Prostate gland (tissue), 2 donors: Measurements from ENCODE around the gene FAM162A. TPM values are rescaled to one million over a fixed set of nuclear protein-coding genes. Genes with fewer than 3 reads are reported as not detected.

ENCODE experiments used
- DNase-seq: peaks from one replicate; pipeline ENCODE4 v3.0.0-alpha.2; 2019; ENCODE audit warnings: low spot score
- H3K27ac ChIP-seq, 2 donors: fragments of 200-600 bp; sonication (generic); 2 replicates each; pipeline ENCODE4 v1.5.1; 2017 to 2019
- H3K27me3 ChIP-seq: fragments of 200-600 bp; sonication (generic); replicated peaks from 2 replicates; pipeline ENCODE4 v1.5.1; 2019; ENCODE audit not compliant: insufficient read depth
- H3K36me3 ChIP-seq, 2 donors: fragments of 200-600 bp; sonication (generic); 1 replicate in 1 of 2; 2 replicates in 1 of 2; pipeline versions ENCODE4 v1.5.1 to v1.8.1; 2017 to 2019
- H3K4me1 ChIP-seq: fragments of 200-600 bp; sonication (generic); replicated peaks from 2 replicates; pipeline ENCODE4 v1.5.1; 2019
- H3K4me3 ChIP-seq, 2 donors: fragments of 200-600 bp; sonication (generic); 2 replicates each; pipeline ENCODE4 v1.5.1; 2017 to 2019
- H3K9me3 ChIP-seq: fragments of 200-600 bp; sonication (generic); 2 replicates; pipeline ENCODE4 v1.5.1; 2017
- CTCF ChIP-seq, 4 experiments: fragments of 200-600 bp in 2 of 4; fragments of 450-650 bp in 2 of 4; sonication (generic) in 2 of 4; IDR thresholded peaks; 1 replicate in 3 of 4; 2 replicates in 1 of 4; pipeline ENCODE4 v1.5.1; 2016 to 2019; ENCODE audit warnings: antibody characterized with exemption in 4 of 4, mild to moderate bottlenecking in 2 of 4, moderate library complexity in 2 of 4
- POLR2A ChIP-seq: fragments of 450-650 bp; IDR thresholded peaks from one replicate; pipeline ENCODE4 v1.6.1; 2016; ENCODE audit warnings: antibody characterized with exemption, mild to moderate bottlenecking
- POLR2AphosphoS5 ChIP-seq: sonication (generic); formaldehyde crosslinking; IDR thresholded peaks from one replicate; pipeline ENCODE4 v1.6.1; 2017; ENCODE audit warnings: antibody characterized with exemption
- WGBS: methylation state at CpG from one replicate; pipeline ENCODE4 v1.1.5; 2018; 5-methylcytosine and 5-hydroxymethylcytosine counted together
- intact Hi-C: fragments of 100-400 bp; cut with DNase I; formaldehyde crosslinking; loops from one replicate; pipeline ENCODE4 v1.14.2; 2022
- total RNA-seq, 2 donors: library from RNA; depleted of rRNA; stranded (reverse); fragments of >200 nt; gene quantifications; one replicate each; pipeline ENCODE4 v1.1.0, GENCODE V29; 2016

FAM162A gene
- total RNA-seq, result 10 to 100 TPM; 12.9 to 87.9 TPM

- TF ChIP-seq POLR2A (peak; percentile 99), CTCF (IDR thresholded peaks at IDR 0.05) (peak; percentile 41 to 75 (median 67)), POLR2AphosphoS5 (peak; percentile 94)
- Histone ChIP-seq H3K27ac (peak within 1 kb of the TSS; percentile 84 to 89), H3K4me1 (peaks cover 5% of the 10 kb centered on the region), H3K9me3 (no peaks in the 10 kb centered on the region), H3K4me3 (peak within 1 kb of the TSS; percentile 64 to 69), H3K36me3 (no peaks in the 10 kb centered on the region), H3K27me3 (no peaks in the 10 kb centered on the region)
- WGBS, result under 1% methylated on average over 38 of the region's 52 CpGs
- intact Hi-C loops, result no loop called here
- DNase-seq, result peak; percentile 96
These were observed at the start of gene FAM162A for GRCh38 chr3:122383771-122384697. TSS of gene FAM162A (plus strand) at chr3:122384182. CDS start at chr3:122384266, 84 bp downstream.

- H3K9me3 ChIP-seq, result no peaks in the 10 kb centered on the region
- no peak overlapping the region for H3K27ac ChIP-seq
- WGBS, result 94% methylated on average over 1 of the region's 1 CpG
These were observed 41.2 kb upstream of the FAM162A start for GRCh38 chr3:122342803-122343202.

GRCh38 chr3:122343654-122344053 is 40.3 kb upstream of the FAM162A start:
- Histone ChIP-seq H3K36me3 (no peaks in the 10 kb centered on the region), H3K4me1 (no peaks in the 10 kb centered on the region), H3K4me3 (no peak overlapping the region), H3K27me3 (no peaks in the 10 kb centered on the region), H3K27ac (no peak overlapping the region), H3K9me3 (no peaks in the 10 kb centered on the region)
- intact Hi-C loops, result no loop called here
- no peak for TF ChIP-seq CTCF (IDR thresholded peaks at IDR 0.05)
- no peak for TF ChIP-seq POLR2A
- no peak for TF ChIP-seq POLR2AphosphoS5
- WGBS, result 76% methylated on average over 2 of the region's 2 CpGs
- DNase-seq, result no peak

More at GRCh38 chr3:122342803-122343202, 41.2 kb upstream of the FAM162A start:
- H3K27me3 ChIP-seq, result no peaks in the 10 kb centered on the region
- no peaks in the 10 kb centered on the region for H3K36me3 ChIP-seq
- H3K4me1 ChIP-seq, result no peaks in the 10 kb centered on the region
- no peak for TF ChIP-seq POLR2A
- no peak for TF ChIP-seq POLR2AphosphoS5
- no peak overlapping the region for H3K4me3 ChIP-seq
- DNase-seq, result no peak
- intact Hi-C loops, result no loop called here

GRCh38 chr3:122349171-122349570 is 34.8 kb upstream of the FAM162A start:
- Histone ChIP-seq H3K9me3 (no peaks in the 10 kb centered on the region), H3K27ac (no peak overlapping the region), H3K27me3 (no peaks in the 10 kb centered on the region), H3K36me3 (no peaks in the 10 kb centered on the region), H3K4me1 (no peaks in the 10 kb centered on the region), H3K4me3 (no peak overlapping the region)
- WGBS, result 94% methylated on average over 1 of the region's 1 CpG
- intact Hi-C loops, result no loop called here
- DNase-seq, result no peak
- no peak for TF ChIP-seq CTCF (IDR thresholded peaks at IDR 0.05)
- no peak for TF ChIP-seq POLR2A
- TF ChIP-seq POLR2AphosphoS5, result no peak

- Histone ChIP-seq H3K4me3 (no peak overlapping the region), H3K36me3 (no peaks in the 10 kb centered on the region), H3K9me3 (no peaks in the 10 kb centered on the region), H3K27ac (no peak overlapping the region), H3K27me3 (no peaks in the 10 kb centered on the region), H3K4me1 (no peaks in the 10 kb centered on the region)
- intact Hi-C loops, result loop anchor here (10.0 kb wide), 1 partner anchor 86 kb away; no protein-coding TSS in a partner anchor
- TF ChIP-seq CTCF (IDR thresholded peaks at IDR 0.05) (no peak), POLR2A (no peak), POLR2AphosphoS5 (no peak)
- WGBS, result 76% methylated on average over 5 of the region's 5 CpGs
- no peak for DNase-seq
These were observed 33.1 kb upstream of the FAM162A start for GRCh38 chr3:122350814-122351418.
